GM21529 (cell line): ENCODE data around the gene MBP.

Experiments used
- ATAC-seq: cut with Tn5 transposase; IDR thresholded peaks from one replicate; pipeline ENCODE4 v1.9.1; 2021; ENCODE audit not compliant: unreplicated experiment

Gene MBP

GRCh38 chr18:77151033-77151771 lies 18.6 kb upstream of the MBP start:
- no peak for ATAC-seq

GRCh38 chr18:77150588-77150987 lies 18.0 kb upstream of the MBP start:
- no peak for ATAC-seq

GRCh38 chr18:77148289-77148688 lies 15.7 kb upstream of the MBP start:
- ATAC-seq = no peak

GRCh38 chr18:77147418-77147852 lies 14.9 kb upstream of the MBP start:
- no peak for ATAC-seq

GRCh38 chr18:77146249-77147080 lies 13.9 kb upstream of the MBP start:
- no peak for ATAC-seq

GRCh38 chr18:77145364-77145901 lies 12.8 kb upstream of the MBP start:
- no peak for ATAC-seq

DNA sequence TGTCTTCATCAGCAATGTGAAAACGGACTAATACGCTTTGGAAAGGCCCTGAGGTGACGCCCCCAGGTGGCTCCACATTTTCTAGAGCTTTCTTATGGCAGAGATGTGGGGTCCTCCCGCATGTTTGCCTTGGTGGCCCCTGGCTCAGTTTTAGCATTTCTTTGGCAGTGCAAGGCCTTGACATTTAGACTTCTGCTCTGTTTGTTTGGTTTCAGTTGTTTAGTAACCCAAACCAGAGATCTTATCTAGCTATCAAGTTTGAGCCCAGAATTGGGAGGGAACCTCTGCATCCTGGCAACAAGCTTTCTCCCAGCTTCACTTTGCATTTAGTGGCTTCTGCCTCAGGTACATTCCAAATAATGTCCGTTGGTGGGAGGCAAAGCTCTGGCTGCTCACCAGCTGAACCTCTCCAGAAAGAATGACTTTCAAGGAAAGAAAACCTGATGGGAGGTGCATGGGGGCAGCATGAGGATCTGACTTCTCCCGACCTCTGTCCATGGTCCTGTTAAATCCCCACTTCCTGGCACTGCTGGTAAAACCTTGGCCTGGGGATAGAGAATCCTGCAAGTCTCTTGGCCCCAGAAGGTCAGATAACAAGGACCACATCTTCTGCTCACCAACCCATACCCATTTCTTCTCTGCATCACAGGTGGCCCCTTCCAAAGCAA lies 12.0 kb upstream of the MBP start:
- no peak for ATAC-seq

GRCh38 chr18:77144046-77144445 lies 11.5 kb upstream of the MBP start:
- ATAC-seq = no peak

DNA sequence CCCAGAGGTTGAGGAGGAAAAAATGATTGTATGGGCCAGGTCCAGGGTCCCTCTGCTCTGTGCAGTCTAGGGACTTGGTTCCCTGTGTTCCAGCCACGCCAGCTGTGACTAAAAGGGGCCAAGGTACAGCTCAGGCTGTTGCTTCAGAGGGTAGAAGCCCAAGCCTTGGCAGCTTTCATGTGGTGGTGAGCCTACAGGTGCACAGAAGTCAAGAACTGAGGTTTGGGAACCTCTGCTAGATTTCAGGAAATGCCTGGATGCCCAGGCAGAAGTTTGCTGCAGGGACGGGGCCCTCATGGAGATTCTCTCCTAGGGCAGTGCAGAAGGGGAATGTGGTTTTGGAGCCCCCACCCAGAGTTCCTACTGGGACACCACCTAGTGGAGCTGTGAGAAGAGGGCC lies 10.6 kb upstream of the MBP start:
- ATAC-seq = no peak

DNA sequence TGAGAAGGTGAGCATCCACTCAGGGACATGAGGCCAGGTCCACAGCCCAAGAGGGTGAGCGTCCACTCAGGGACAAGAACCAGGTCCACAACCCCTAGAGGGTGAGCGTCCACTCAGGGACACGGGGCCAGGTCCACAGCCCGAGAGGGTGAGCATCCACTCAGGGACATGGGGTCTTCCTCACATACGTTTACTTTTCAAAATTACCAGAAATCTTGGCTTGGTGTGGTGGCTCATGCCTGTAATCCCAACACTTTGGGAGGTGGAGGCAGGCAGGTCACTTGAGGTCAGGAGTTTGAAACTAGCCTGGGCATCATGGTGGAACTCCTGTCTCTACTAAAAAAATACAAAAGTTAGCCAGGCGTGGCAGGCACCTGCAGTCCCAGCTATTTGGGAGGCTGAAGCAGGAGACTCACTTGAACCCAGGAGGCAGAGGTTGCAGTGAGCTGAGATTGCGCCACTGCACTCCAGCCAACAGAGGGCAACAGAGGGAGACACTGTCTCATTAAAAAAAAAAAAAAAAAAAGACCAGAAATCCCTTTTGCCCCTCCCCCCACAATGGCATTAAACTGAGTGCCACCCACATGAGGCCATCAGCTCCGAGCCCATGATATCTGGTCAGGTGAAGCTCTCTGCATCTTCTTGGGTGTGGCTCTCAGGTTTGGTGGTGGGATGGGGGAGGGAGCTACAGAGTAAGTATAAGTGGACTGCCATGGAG lies 9.0 kb upstream of the MBP start:
- no peak for ATAC-seq

DNA sequence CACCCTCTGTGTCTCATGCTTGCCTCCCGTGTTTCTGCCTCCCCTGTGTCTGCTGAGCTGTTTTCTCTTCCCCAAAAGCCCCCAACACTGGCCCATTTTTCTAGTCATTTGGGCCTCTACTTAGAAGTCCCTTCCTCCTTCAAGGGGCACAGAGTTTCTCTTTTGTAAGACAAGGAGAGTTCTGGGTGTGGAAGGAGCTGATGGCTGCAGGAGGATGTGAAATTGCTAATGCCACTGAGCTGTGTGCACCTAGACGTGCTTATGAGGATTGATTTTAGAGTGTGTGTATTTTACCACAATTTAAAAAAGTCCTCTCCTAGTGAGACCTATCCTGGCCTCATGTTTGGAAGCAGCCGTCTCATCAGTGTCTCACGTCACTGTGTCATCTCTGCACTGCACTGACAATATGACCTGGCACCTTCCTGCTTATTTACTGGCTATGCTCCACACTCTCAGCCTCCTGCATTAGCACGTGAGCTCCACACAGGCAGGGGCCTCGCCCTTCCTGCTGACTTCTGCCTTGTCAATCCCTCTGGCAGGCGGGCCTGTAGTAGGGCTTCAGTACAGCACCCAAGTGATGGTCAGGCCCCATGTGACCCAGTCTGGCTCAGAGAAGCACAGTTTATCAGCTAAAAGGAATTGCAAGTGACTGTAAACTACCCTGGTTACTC lies 8.0 kb upstream of the MBP start:
- ATAC-seq = no peak

GRCh38 chr18:77140030-77140429 lies 7.4 kb upstream of the MBP start:
- ATAC-seq = no peak

DNA sequence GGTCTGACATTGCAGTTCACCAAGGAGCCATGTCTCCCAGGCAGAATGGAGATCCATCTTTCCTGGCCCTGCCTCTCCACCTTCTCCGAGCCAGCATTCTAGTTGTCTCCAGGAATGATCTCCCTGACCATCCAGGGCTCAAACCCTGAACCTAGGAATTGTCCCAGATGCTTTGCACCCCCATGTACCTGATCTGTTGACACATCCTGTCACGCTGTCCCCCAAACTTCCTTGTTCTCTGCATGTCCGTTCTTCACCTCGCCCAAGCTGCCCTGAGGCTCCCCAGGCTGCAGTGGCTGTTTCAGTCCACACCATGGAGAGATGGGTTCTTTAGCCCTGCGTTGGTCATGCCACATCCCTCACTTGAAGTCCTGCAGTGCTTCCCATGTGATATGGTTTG lies 7.0 kb upstream of the MBP start:
- no peak for ATAC-seq

- ATAC-seq = no peak
Measured at GRCh38 chr18:77138270-77138669, 5.7 kb upstream of the MBP start.

DNA sequence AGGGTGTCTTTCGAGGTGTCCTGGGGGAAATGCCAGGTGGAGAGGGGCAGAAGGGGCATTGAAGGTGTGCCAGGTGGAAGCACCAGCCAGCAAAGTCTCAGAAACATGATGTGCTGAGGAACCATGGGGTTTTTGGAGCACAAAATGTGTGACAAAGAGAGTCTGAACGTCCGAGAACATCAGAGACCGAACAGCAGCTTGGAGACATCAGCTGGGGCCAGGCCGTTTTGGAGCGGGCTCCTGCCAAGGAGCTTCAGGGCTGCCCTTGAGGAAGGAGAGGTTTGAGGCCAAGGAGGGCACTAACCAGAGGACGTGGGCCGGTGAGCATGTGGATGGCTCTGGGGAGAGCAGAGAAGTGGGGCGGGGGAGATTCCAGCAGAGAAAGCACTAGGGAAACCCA lies 5.3 kb upstream of the MBP start:
- no peak for ATAC-seq

GRCh38 chr18:77136871-77137665 lies 4.5 kb upstream of the MBP start:
- no peak for ATAC-seq

DNA sequence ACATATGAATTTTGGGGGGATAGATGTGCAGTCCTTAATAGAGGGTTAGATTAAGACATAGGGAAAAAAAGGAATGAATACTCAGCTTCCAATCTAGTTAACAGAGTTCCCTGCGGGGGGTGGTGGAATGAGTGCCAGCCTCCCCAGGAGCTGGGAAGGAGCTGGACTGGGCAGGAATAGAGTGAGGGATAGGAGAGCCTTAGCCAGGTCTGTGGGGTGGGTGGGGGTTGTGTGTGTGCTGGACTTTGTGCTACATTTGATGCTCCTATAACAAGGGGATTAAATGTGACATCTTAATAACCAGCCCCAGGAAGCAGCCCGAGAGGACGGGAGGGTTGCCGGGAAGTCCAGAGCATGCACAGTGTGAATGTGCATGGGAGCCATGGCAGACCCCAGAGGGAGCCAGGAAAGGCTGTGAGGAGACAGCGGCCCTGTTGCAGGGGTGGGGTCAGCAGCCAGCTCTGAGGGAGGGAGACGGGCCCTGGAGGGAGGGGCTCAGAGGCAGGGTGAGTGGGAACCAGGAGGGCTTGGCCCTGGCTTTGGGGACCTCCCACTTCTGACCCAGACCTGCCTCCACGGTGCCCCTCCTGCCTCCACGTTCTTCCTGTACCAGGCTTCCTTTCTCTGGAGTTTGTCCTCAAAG lies 3.6 kb upstream of the MBP start:
- ATAC-seq = no peak

DNA sequence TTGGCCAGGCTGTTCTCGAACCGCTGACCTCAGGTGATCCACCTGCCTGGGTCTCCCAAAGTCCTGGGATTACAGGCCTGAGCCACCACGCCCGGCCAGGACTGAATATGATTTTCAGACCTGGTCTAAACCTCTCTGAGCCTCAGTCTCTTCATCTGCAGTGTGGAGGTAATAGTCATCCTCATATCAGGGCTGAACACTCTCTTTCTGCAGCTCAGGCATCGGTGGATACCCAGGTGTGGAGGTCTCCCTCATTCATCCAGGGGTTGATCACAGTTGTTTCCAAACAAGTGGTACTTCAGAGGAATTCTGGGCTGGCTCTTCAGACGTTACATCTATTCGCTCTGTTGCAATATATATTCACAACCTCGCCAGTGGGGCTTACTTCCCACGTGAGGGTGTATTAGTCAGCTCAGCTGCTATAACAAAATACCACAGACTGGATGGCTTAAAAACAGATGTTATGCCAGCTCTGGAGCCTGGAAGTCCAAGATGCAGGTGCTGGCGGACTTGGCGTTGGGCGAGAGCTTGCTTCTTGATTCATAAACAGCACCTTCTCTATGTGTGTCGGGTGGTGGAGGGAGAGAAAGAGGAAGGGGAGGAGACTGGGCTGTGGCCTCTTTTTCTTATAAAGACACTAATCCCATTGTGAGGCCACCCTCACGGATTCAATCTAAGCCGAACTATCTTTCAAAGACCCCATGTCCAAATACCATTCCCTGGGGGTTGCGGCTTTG lies 2.9 kb upstream of the MBP start:
- no peak for ATAC-seq
